K562 (cell line): ENCODE data around the gene ACTL9. TPM values are rescaled to one million over a fixed set of nuclear protein-coding genes. Genes with fewer than 3 reads are reported as not detected.

Experiments used
- ATAC-seq: fragments of 200-7000 bp; cut with Tn5 transposase; 3 replicates; pipeline ENCODE4 v1.9.1; 2020; ENCODE audit warnings: moderate library complexity
- BruUV-seq: library from RNA; stranded (reverse); fragments of 400-500 nt; replicated peaks from 2 replicates; lab custom pipeline; 2021; lab: Mats Ljungman, UMichigan
- CTCF ChIA-PET: fragments of 300-600 bp; formaldehyde crosslinking; extraction: SDS; loops from one replicate; lab custom pipeline; 2021; ENCODE audit warnings: low intra/inter-chr PET ratio; lab: Yijun Ruan, JAX
- POLR2A ChIA-PET: fragments of 300-600, 350-650 bp; sonication (Branson Sonifier 250); formaldehyde crosslinking; extraction: SDS; loops from one replicate; lab custom pipeline; 2021; ENCODE audit warnings: antibody characterized with exemption, inconsistent platforms; lab: Yijun Ruan, JAX
- DNase-seq, 4 experiments: peaks; one replicate each; pipeline versions ENCODE4 v3.0.0 to v3.0.0-alpha.2; 2011 to 2018; ENCODE audit warnings: low spot score in 3 of 4, mixed read lengths in 3 of 4; ENCODE audit errors: extremely low read depth in 1 of 4
- FAIRE-seq: peaks from 2 replicates; lab custom pipeline; 2011; peaks lifted over from hg19 to GRCh38; lab: Jason Lieb, UNC
- H2AFZ ChIP-seq: 2 replicates; pipeline ENCODE4 v1.6.0; 2011; ENCODE audit warnings: low read depth, low read length, control low read depth, inconsistent platforms
- H3K27ac ChIP-seq: fragments of 200-600 bp; 3 replicates; pipeline ENCODE4 v1.8.0; 2011; ENCODE audit warnings: low read depth, mild to moderate bottlenecking, control low read depth, inconsistent platforms, low read length, moderate library complexity, mixed read lengths; ENCODE audit errors: extremely low read depth
- H3K27me3 ChIP-seq, 2 experiments: fragments of 300-600 bp in 1 of 2; 2 replicates in 1 of 2; 3 replicates in 1 of 2; pipeline versions ENCODE4 v1.6.0 to v1.8.0; 2011; ENCODE audit warnings: inconsistent platforms in 2 of 2, low read length in 2 of 2, mild to moderate bottlenecking in 1 of 2, mixed read lengths in 1 of 2, moderate library complexity in 1 of 2; ENCODE audit not compliant: control insufficient read depth in 2 of 2, insufficient read depth in 2 of 2
- H3K36me3 ChIP-seq: fragments of 300-600 bp; 3 replicates; pipeline ENCODE4 v1.8.0; 2011; ENCODE audit warnings: mild to moderate bottlenecking, low read length, inconsistent platforms; ENCODE audit not compliant: control insufficient read depth, insufficient read depth
- H3K4me1 ChIP-seq, 2 experiments: fragments of 200-600 bp in 1 of 2; replicated peaks in 1 of 2; 2 replicates in 1 of 2; 3 replicates in 1 of 2; pipeline versions ENCODE4 v1.5.1 to v1.8.0; 2011; ENCODE audit warnings: inconsistent platforms in 2 of 2, low read length in 2 of 2, mild to moderate bottlenecking in 1 of 2, mixed read lengths in 1 of 2, moderate library complexity in 1 of 2; ENCODE audit not compliant: control insufficient read depth in 2 of 2, insufficient read depth in 2 of 2
- H3K4me2 ChIP-seq: 2 replicates; pipeline ENCODE4 v1.6.1; 2011; ENCODE audit warnings: low read length, control low read depth, inconsistent platforms, mixed read lengths; ENCODE audit not compliant: insufficient read depth
- H3K4me3 ChIP-seq: fragments of 200-600 bp; sonication (generic), shearing (Covaris generic); 2 replicates; pipeline ENCODE4 v1.5.1; 2016; ENCODE audit warnings: control low read depth, inconsistent platforms
- H3K79me2 ChIP-seq: fragments of 200-600 bp; 3 replicates; pipeline ENCODE4 v1.8.0; 2011; ENCODE audit warnings: low read length, inconsistent platforms; ENCODE audit not compliant: control insufficient read depth, insufficient read depth
- H3K9ac ChIP-seq, 2 experiments: 2 replicates each; pipeline versions ENCODE4 v1.6.0 to v1.6.1; 2011; ENCODE audit warnings: low read depth in 2 of 2, low read length in 2 of 2, control low read depth in 1 of 2, inconsistent platforms in 1 of 2, mild to moderate bottlenecking in 1 of 2, mixed read lengths in 1 of 2; ENCODE audit not compliant: insufficient read depth in 1 of 2
- H3K9me1 ChIP-seq: one replicate; pipeline ENCODE4 v1.6.0; 2011; ENCODE audit warnings: inconsistent platforms, mild to moderate bottlenecking, low read length, moderate library complexity; ENCODE audit not compliant: control insufficient read depth, insufficient read depth
- H3K9me3 ChIP-seq: replicated peaks from 2 replicates; pipeline ENCODE4 v1.5.1; 2011; ENCODE audit warnings: low read depth, low read length, inconsistent platforms; ENCODE audit not compliant: control insufficient read depth, insufficient read depth
- H4K20me1 ChIP-seq: replicated peaks from 2 replicates; pipeline ENCODE4 v1.6.1; 2011; ENCODE audit warnings: low read length, inconsistent platforms, mixed read lengths; ENCODE audit not compliant: control insufficient read depth, insufficient read depth
- PHF21A ChIP-seq: fragments of 450-650 bp; IDR thresholded peaks from 2 replicates; pipeline ENCODE4 v1.6.1; 2017; ENCODE audit warnings: low read depth, borderline replicate concordance
- POLR2AphosphoS5 ChIP-seq: IDR thresholded peaks from 2 replicates; pipeline ENCODE4 v1.6.1; 2011; ENCODE audit warnings: mild to moderate bottlenecking, low read depth, low read length, moderate library complexity; ENCODE audit not compliant: control insufficient read depth, insufficient read depth
- RCOR1 ChIP-seq, 2 experiments: IDR thresholded peaks; 2 replicates each; pipeline ENCODE4 v1.6.1; 2012; ENCODE audit warnings: low read depth in 2 of 2, low read length in 2 of 2, borderline replicate concordance in 1 of 2, improper control_type of control experiment in 1 of 2
- TCF3 ChIP-seq: sonication (generic); formaldehyde crosslinking; IDR thresholded peaks from 2 replicates; pipeline ENCODE4 v1.4.0; 2020; ENCODE audit warnings: mild to moderate bottlenecking, missing genetic modification reagents
- THRAP3 ChIP-seq: fragments of 450-650 bp; IDR thresholded peaks from 2 replicates; pipeline ENCODE4 v1.6.1; 2016; ENCODE audit warnings: mild to moderate bottlenecking, inconsistent platforms, borderline replicate concordance
- VEZF1 ChIP-seq: fragments of 200-800 bp; sonication (Bioruptor generic); IDR thresholded peaks from 2 replicates; pipeline ENCODE4 v1.6.1; 2017; ENCODE audit warnings: missing genetic modification characterization, missing compliant biosample characterization
- ZHX1 ChIP-seq: fragments of 150-350 bp; conservative IDR thresholded peaks from 2 replicates; pipeline ENCODE4 v1.6.1; 2014; ENCODE audit warnings: low read length
- ZNF174 ChIP-seq: fragments of 250-450 bp; sonication (Bioruptor Pico); IDR thresholded peaks from 2 replicates; pipeline ENCODE4 v1.4.0; 2020; ENCODE audit warnings: mild to moderate bottlenecking
- WGBS: fragments of 100-300 bp; shearing (Covaris generic); methylation state at CpG from one replicate; pipeline ENCODE4 v1.1.6; 2016; ENCODE audit warnings: low coverage, mixed read lengths; ENCODE audit not compliant: insufficient coverage; ENCODE audit errors: missing lambda C conversion rate; 5-methylcytosine and 5-hydroxymethylcytosine counted together
- in situ Hi-C: fragments of 300-500 bp; cut with MboI; formaldehyde crosslinking; loops from 4 replicates; pipeline ENCODE4 v1.15.0; 2018; ENCODE audit warnings: inconsistent platforms, mixed read lengths
- intact Hi-C: fragments of 100-400 bp; cut with micrococcal nuclease; formaldehyde crosslinking; loops from 2 replicates; pipeline ENCODE4 v1.14.2; 2022
- polyA plus RNA-seq, 8 experiments: library from polyadenylated mRNA; depleted of rRNA in 4 of 8; stranded (reverse) in 5 of 8; unstranded in 3 of 8; fragments of >200 nt; fragmentation: Nextera tagmentation in 2 of 8; fragmentation: Illumina TruSeq in 1 of 8; extraction: Ambion mirVana in 2 of 8; extraction: Trizol in 1 of 8; gene quantifications; 2 replicates each; pipeline versions ENCODE4 v1.2.1 to v1.2.3, GENCODE V29; 2011 to 2014; ENCODE audit warnings: inconsistent platforms in 1 of 8, missing spikeins in 1 of 8
- total RNA-seq, 7 experiments: library from RNA; depleted of rRNA in 6 of 7; stranded (reverse); fragments of >200 nt in 6 of 7; fragmentation: Illumina TruSeq in 2 of 7; extraction: Trizol in 2 of 7; gene quantifications; 2 replicates each; pipeline versions ENCODE4 v1.2.1 to v1.2.3, GENCODE V29; 2011 to 2021; ENCODE audit warnings: low replicate concordance in 1 of 7

ACTL9 gene
- total and polyA plus RNA-seq, 9 of the 15 experiments (the other 6 are each of a cell fraction or from before 2014, with no cell fraction given): not detected

GRCh38 chr19:8702350-8702749, 3.8 kb upstream of the ACTL9 start (continued):
- TF ChIP-seq TCF3 (peak; percentile 40; the same call in 1 of the 2 replicates), RCOR1 (IDR thresholded peaks at IDR 0.05; ENCODE audit: borderline replicate concordance in 1 of 2, low read depth in 2 of 2, low read length in 2 of 2) (0 out of 4 replicates have a peak, but pooled peaks of 1 of the 2 experiments have one; percentile 4), VEZF1 (peak; percentile 57)

- H3K4me1 ChIP-seq: peaks cover 5 to 14% of the 10 kb centered on the region in 2 experiments
- no peaks in the 10 kb centered on the region for H3K36me3 ChIP-seq
- 9% methylated on average over 2 of the region's 2 CpGs for WGBS
- intact Hi-C loops (no loop called here), in situ Hi-C loops (no loop called here)
- H3K4me3 ChIP-seq: no peak overlapping the region
- FAIRE-seq (no peak), DNase-seq (no peak), ATAC-seq (no peak)
- H4K20me1 ChIP-seq: no peaks in the 10 kb centered on the region
- H3K27ac ChIP-seq: no peak overlapping the region
- no peaks in the 10 kb centered on the region for H3K9me3 ChIP-seq
- POLR2A ChIA-PET: interaction anchor here (0.6 kb wide), 1 partner anchor 388 kb away, joined by 3 read pairs; no protein-coding TSS in a partner anchor
- H3K4me2 ChIP-seq: no peak overlapping the region
- CTCF ChIA-PET: no interaction called here
- peaks cover 0 to 6% of the 10 kb centered on the region in 2 experiments; a peak in 2 of 5 replicates for H3K27me3 ChIP-seq
- H2AFZ ChIP-seq: no peak overlapping the region
- no peaks in the 10 kb centered on the region for H3K79me2 ChIP-seq
- H3K9me1 ChIP-seq: no peaks in the 10 kb centered on the region
- no peak overlapping the region for H3K9ac ChIP-seq
- TF ChIP-seq ZNF174: no peak
- TF ChIP-seq PHF21A: no peak
- no peak for TF ChIP-seq THRAP3
- no peak for TF ChIP-seq ZHX1
- TF ChIP-seq POLR2AphosphoS5: no peak
- no TSS peak for BruUV-seq
These were observed 2.4 kb upstream of the ACTL9 start for GRCh38 chr19:8700956-8701355.
